Stimulated activated CD4-positive, alpha-beta T cell treated with anti-CD3 and anti-CD28 coated beads, Interleukin-2, amount 100 ng/mL, for 24 hours (primary cell): ENCODE data around the gene CYSLTR2.

Source experiments
- DNase-seq, 2 donors: peaks; one replicate each; pipeline ENCODE4 v3.0.0-alpha.2; 2020

CYSLTR2 gene

GRCh38 chr13:48749144-48749543 is 95.4 kb downstream of the CYSLTR2 start:
- no peak for DNase-seq

GRCh38 chr13:48749699-48750473 is 96.2 kb downstream of the CYSLTR2 start:
- DNase-seq, result peak; percentile 75 to 80

- no peak for DNase-seq
These were observed 97.1 kb downstream of the CYSLTR2 start for GRCh38 chr13:48750588-48751383.

- DNase-seq, result no peak
These were observed 106.9 kb downstream of the CYSLTR2 start for GRCh38 chr13:48760626-48761025.
